ENCODE measurements around the gene PRTN3.
A peak's percentile ranks its signal among the peaks of the same experiment; 100 is the strongest.

The PRTN3 gene

GRCh38 chr19:840519-841206, at the start of gene PRTN3:
Gene PRTN3 (plus strand): TSS chr19:840999. CDS start chr19:841009, 10 bp downstream.
- H3K9me3 ChIP-seq (ENCODE audit: severe bottlenecking): no peaks in the 10 kb centered on the region
- ATAC-seq (ENCODE audit: low read depth) (no peak), DNase-seq (ENCODE audit: low spot score) (no peak)
- no peak for TF ChIP-seq CTCF (IDR thresholded peaks at IDR 0.05; ENCODE audit: poor library complexity, severe bottlenecking)
- peaks cover 30% of the 10 kb centered on the region for H3K27me3 ChIP-seq (ENCODE audit: insufficient read depth, poor library complexity, severe bottlenecking)
- no peaks in the 10 kb centered on the region for H3K4me1 ChIP-seq (ENCODE audit: insufficient read depth, poor library complexity, severe bottlenecking)
- no peak within 1 kb of the TSS for H3K4me3 ChIP-seq (ENCODE audit: severe bottlenecking)
- H3K27ac ChIP-seq (ENCODE audit: poor library complexity, severe bottlenecking): no peak within 1 kb of the TSS
- H3K36me3 ChIP-seq (ENCODE audit: low read depth): no peaks in the 10 kb centered on the region

- no peak for DNase-seq (ENCODE audit: low spot score)
- ATAC-seq (ENCODE audit: low read depth): no peak
- H3K4me3 ChIP-seq (ENCODE audit: severe bottlenecking): no peak overlapping the region
- peak overlapping the region; percentile 65 for H3K27ac ChIP-seq (ENCODE audit: poor library complexity, severe bottlenecking)
- H3K4me1 ChIP-seq (ENCODE audit: insufficient read depth, poor library complexity, severe bottlenecking): peaks cover 6% of the 10 kb centered on the region
- H3K36me3 ChIP-seq (ENCODE audit: low read depth): no peaks in the 10 kb centered on the region
- no peak for TF ChIP-seq CTCF (IDR thresholded peaks at IDR 0.05; ENCODE audit: poor library complexity, severe bottlenecking)
- no peaks in the 10 kb centered on the region for H3K9me3 ChIP-seq (ENCODE audit: severe bottlenecking)
- no peaks in the 10 kb centered on the region for H3K27me3 ChIP-seq (ENCODE audit: insufficient read depth, poor library complexity, severe bottlenecking)
These were observed 49.7 kb upstream of the PRTN3 start for GRCh38 chr19:791007-791566.

- ATAC-seq (ENCODE audit: low read depth) (0 out of 3 replicates have a peak, but pooled peaks have one; percentile 18), DNase-seq (ENCODE audit: low spot score) (no peak)
- no peaks in the 10 kb centered on the region for H3K27me3 ChIP-seq (ENCODE audit: insufficient read depth, poor library complexity, severe bottlenecking)
- no peak for TF ChIP-seq CTCF (IDR thresholded peaks at IDR 0.05; ENCODE audit: poor library complexity, severe bottlenecking)
- H3K4me1 ChIP-seq (ENCODE audit: insufficient read depth, poor library complexity, severe bottlenecking): peaks cover 6% of the 10 kb centered on the region
- no peaks in the 10 kb centered on the region for H3K36me3 ChIP-seq (ENCODE audit: low read depth)
- no peaks in the 10 kb centered on the region for H3K9me3 ChIP-seq (ENCODE audit: severe bottlenecking)
- peak overlapping the region; percentile 65 for H3K27ac ChIP-seq (ENCODE audit: poor library complexity, severe bottlenecking)
- H3K4me3 ChIP-seq (ENCODE audit: severe bottlenecking): no peak overlapping the region
These were observed 49.1 kb upstream of the PRTN3 start for GRCh38 chr19:791567-792305.

- Histone ChIP-seq H3K27ac (ENCODE audit: poor library complexity, severe bottlenecking) (peak overlapping the region; percentile 65), H3K36me3 (ENCODE audit: low read depth) (no peaks in the 10 kb centered on the region), H3K9me3 (ENCODE audit: severe bottlenecking) (no peaks in the 10 kb centered on the region), H3K4me3 (ENCODE audit: severe bottlenecking) (no peak overlapping the region), H3K27me3 (ENCODE audit: insufficient read depth, poor library complexity, severe bottlenecking) (no peaks in the 10 kb centered on the region), H3K4me1 (ENCODE audit: insufficient read depth, poor library complexity, severe bottlenecking) (peaks cover 6% of the 10 kb centered on the region)
- no peak for TF ChIP-seq CTCF (IDR thresholded peaks at IDR 0.05; ENCODE audit: poor library complexity, severe bottlenecking)
- ATAC-seq (ENCODE audit: low read depth): no peak
- DNase-seq (ENCODE audit: low spot score): no peak
These were observed 48.4 kb upstream of the PRTN3 start for GRCh38 chr19:792306-792885.

Measured in RWPE2 (cell line).